ENCODE results near the gene SAPCD2. TPM values are rescaled to one million over a fixed set of nuclear protein-coding genes. Genes with fewer than 3 reads are reported as not detected.

SAPCD2 gene
- total RNA-seq, 1 experiment from 2014 or later: 30.6 TPM

GRCh38 chr9:137062384-137062783, 8.0 kb downstream of the SAPCD2 start:
- H3K4me1 ChIP-seq (ENCODE audit: insufficient read depth, low read length, poor library complexity, severe bottlenecking): no peaks in the 10 kb centered on the region
- POLR2A ChIA-PET (ENCODE audit: low non-redundant PET): no interaction called here
- peaks cover 7% of the 10 kb centered on the region for H3K36me3 ChIP-seq (ENCODE audit: insufficient read depth, low read length, poor library complexity, severe bottlenecking)
- DNase-seq (ENCODE audit: low spot score): no peak
- TSS peak; percentile 74 for BruUV-seq (replicated peaks)
- no peaks in the 10 kb centered on the region for H3K27me3 ChIP-seq (replicated peaks; ENCODE audit: insufficient read depth, low read depth, low read length, poor library complexity)
- CTCF ChIA-PET: no interaction called here
- no peak overlapping the region for H3K4me3 ChIP-seq (ENCODE audit: low read depth, low read length, poor library complexity, severe bottlenecking)
- no peak for TF ChIP-seq CTCF (conservative IDR thresholded peaks at IDR 0.05; ENCODE audit: low read depth, low read length)
- no peak for TF ChIP-seq EZH2 (IDR thresholded peaks at IDR 0.05; ENCODE audit: borderline replicate concordance, low read depth, low read length, poor library complexity, severe bottlenecking)
- no peak overlapping the region for H3K27ac ChIP-seq (ENCODE audit: low read depth, low read length, poor library complexity, severe bottlenecking)
- no peaks in the 10 kb centered on the region for H3K9me3 ChIP-seq (ENCODE audit: low read depth, low read length, poor library complexity, severe bottlenecking)
- intact Hi-C loops (cut with micrococcal nuclease; ENCODE audit: unreplicated experiment): no loop called here

- intact Hi-C loops (cut with micrococcal nuclease; ENCODE audit: unreplicated experiment): no loop called here
- no peak for DNase-seq (ENCODE audit: low spot score)
- no peak overlapping the region for H3K4me3 ChIP-seq (ENCODE audit: low read depth, low read length, poor library complexity, severe bottlenecking)
- H3K36me3 ChIP-seq (ENCODE audit: insufficient read depth, low read length, poor library complexity, severe bottlenecking): no peaks in the 10 kb centered on the region
- peaks cover 1% of the 10 kb centered on the region for H3K27me3 ChIP-seq (replicated peaks; ENCODE audit: insufficient read depth, low read depth, low read length, poor library complexity)
- no peaks in the 10 kb centered on the region for H3K9me3 ChIP-seq (ENCODE audit: low read depth, low read length, poor library complexity, severe bottlenecking)
- TF ChIP-seq CTCF (conservative IDR thresholded peaks at IDR 0.05; ENCODE audit: low read depth, low read length) (no peak), EZH2 (IDR thresholded peaks at IDR 0.05; ENCODE audit: borderline replicate concordance, low read depth, low read length, poor library complexity, severe bottlenecking) (no peak)
- H3K4me1 ChIP-seq (ENCODE audit: insufficient read depth, low read length, poor library complexity, severe bottlenecking): no peaks in the 10 kb centered on the region
- CTCF ChIA-PET: interaction anchor here (0.5 to 1.2 kb wide), 3 partner anchors 9 to 290 kb away, joined by 5 to 7 read pairs (median 5); no protein-coding TSS in a partner anchor
- no TSS peak for BruUV-seq (replicated peaks)
- H3K27ac ChIP-seq (ENCODE audit: low read depth, low read length, poor library complexity, severe bottlenecking): no peak overlapping the region
- POLR2A ChIA-PET (ENCODE audit: low non-redundant PET): interaction anchor here (0.6 to 0.7 kb wide), 2 partner anchors 99 to 184 kb away, joined by 3 read pairs; no protein-coding TSS in a partner anchor
Observed at GRCh38 chr9:137058521-137059234, 11.7 kb downstream of the SAPCD2 start.

- BruUV-seq (replicated peaks): no TSS peak
- Histone ChIP-seq H3K9me3 (ENCODE audit: low read depth, low read length, poor library complexity, severe bottlenecking) (no peaks in the 10 kb centered on the region), H3K4me1 (ENCODE audit: insufficient read depth, low read length, poor library complexity, severe bottlenecking) (no peaks in the 10 kb centered on the region), H3K36me3 (ENCODE audit: insufficient read depth, low read length, poor library complexity, severe bottlenecking) (no peaks in the 10 kb centered on the region), H3K27ac (ENCODE audit: low read depth, low read length, poor library complexity, severe bottlenecking) (no peak overlapping the region), H3K4me3 (ENCODE audit: low read depth, low read length, poor library complexity, severe bottlenecking) (no peak overlapping the region), H3K27me3 (replicated peaks; ENCODE audit: insufficient read depth, low read depth, low read length, poor library complexity) (peaks cover 11% of the 10 kb centered on the region)
- intact Hi-C loops (cut with micrococcal nuclease; ENCODE audit: unreplicated experiment): no loop called here
- ChIA-PET POLR2A (ENCODE audit: low non-redundant PET) (no interaction called here), CTCF (no interaction called here)
- no peak for DNase-seq (ENCODE audit: low spot score)
- no peak for TF ChIP-seq CTCF (conservative IDR thresholded peaks at IDR 0.05; ENCODE audit: low read depth, low read length)
- TF ChIP-seq EZH2 (IDR thresholded peaks at IDR 0.05; ENCODE audit: borderline replicate concordance, low read depth, low read length, poor library complexity, severe bottlenecking): no peak
Observed at GRCh38 chr9:137057545-137057944, 12.8 kb downstream of the SAPCD2 start.
